ENCODE measurements around the gene CCDC27. TPM values are rescaled to one million over a fixed set of nuclear protein-coding genes. Genes with fewer than 3 reads are reported as not detected.

Gene CCDC27
- total RNA-seq, 1 donor from 2014 or later, result not detected

- intact Hi-C loops (cut with micrococcal nuclease), result no loop called here
- Mint-ChIP-seq H3K9me3 (no peaks in the 10 kb centered on the region), H3K4me1 (peaks cover 18% of the 10 kb centered on the region), H3K36me3 (ENCODE audit: low read depth) (peaks cover 10% of the 10 kb centered on the region), H3K4me3 (no peak overlapping the region), H3K27ac (no peak overlapping the region), H3K27me3 (no peaks in the 10 kb centered on the region)
- ChIA-PET CTCF (interaction anchor here (1.6 kb wide), 1 partner anchor 21 kb away, joined by 7 read pairs; the partner anchor contains the start of gene LRRC47), POLR2A (interaction anchor here (1.6 kb wide), 1 partner anchor 21 kb away, joined by 7 read pairs; the partner anchor contains the start of gene LRRC47)
- ATAC-seq (ENCODE audit: low read depth) (no peak), DNase-seq (no peak)
- TF ChIP-seq, protein P1, sequence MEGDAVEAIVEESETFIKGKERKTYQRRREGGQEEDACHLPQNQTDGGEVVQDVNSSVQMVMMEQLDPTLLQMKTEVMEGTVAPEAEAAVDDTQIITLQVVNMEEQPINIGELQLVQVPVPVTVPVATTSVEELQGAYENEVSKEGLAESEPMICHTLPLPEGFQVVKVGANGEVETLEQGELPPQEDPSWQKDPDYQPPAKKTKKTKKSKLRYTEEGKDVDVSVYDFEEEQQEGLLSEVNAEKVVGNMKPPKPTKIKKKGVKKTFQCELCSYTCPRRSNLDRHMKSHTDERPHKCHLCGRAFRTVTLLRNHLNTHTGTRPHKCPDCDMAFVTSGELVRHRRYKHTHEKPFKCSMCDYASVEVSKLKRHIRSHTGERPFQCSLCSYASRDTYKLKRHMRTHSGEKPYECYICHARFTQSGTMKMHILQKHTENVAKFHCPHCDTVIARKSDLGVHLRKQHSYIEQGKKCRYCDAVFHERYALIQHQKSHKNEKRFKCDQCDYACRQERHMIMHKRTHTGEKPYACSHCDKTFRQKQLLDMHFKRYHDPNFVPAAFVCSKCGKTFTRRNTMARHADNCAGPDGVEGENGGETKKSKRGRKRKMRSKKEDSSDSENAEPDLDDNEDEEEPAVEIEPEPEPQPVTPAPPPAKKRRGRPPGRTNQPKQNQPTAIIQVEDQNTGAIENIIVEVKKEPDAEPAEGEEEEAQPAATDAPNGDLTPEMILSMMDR (IDR thresholded peaks at IDR 0.05), result no peak
Observed at GRCh38 chr1:3774946-3775489, 22.8 kb downstream of the CCDC27 start.

DNA sequence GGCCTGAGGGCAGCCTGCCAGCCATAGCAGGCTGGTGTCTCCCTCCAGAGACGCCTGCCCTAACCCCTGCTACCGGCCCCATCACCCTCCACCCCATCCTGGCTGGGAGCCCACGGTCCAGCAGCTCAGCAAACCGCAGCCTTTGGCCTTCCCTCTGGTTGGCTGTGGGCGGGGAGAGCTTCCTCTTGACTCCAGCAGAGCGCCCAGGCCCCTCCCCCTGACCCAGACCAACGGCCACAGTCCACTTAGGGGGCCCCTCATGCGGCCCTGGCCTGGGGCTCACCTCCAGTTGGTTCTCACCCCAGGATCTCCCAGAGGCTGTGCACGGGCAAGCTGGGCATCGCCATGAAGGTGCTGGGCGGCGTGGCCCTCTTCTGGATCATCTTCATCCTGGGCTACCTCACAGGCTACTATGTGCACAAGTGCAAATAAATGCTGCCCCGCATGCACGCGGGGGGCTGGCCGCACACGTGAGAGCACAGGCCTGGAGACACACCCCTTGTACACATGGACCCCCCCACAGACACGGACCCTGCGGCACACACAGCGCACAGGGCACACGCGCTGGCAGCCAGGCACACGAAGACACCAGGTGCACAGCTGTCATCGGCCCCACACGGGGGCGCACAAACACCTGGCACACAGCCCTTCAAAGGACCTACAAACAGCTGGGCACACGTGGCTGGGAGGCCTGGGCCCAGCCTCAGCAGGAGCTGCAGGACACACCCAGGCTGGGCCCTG is 23.4 kb downstream of the CCDC27 start:
- intact Hi-C loops (cut with micrococcal nuclease), result no loop called here
- H3K4me3 Mint-ChIP-seq, result peak overlapping the region; percentile 15

GRCh38 chr1:3776231-3776961 is 24.1 kb downstream of the CCDC27 start:
- peaks cover 24% of the 10 kb centered on the region for H3K36me3 Mint-ChIP-seq (ENCODE audit: low read depth)
- DNase-seq, result no peak
- H3K4me3 Mint-ChIP-seq, result no peak overlapping the region
- H3K9me3 Mint-ChIP-seq, result no peaks in the 10 kb centered on the region
- POLR2A ChIA-PET, result no interaction called here
- no peak for ATAC-seq (ENCODE audit: low read depth)
- H3K27ac Mint-ChIP-seq, result no peak overlapping the region
- CTCF ChIA-PET, result interaction anchor here (0.7 to 1.6 kb wide), 3 partner anchors 10 to 25 kb away, joined by 3 to 7 read pairs (median 7); partner anchors contain the start of gene LRRC47
- peaks cover 15% of the 10 kb centered on the region for H3K4me1 Mint-ChIP-seq
- TF ChIP-seq, protein P1 (IDR thresholded peaks at IDR 0.05), result no peak
- no peaks in the 10 kb centered on the region for H3K27me3 Mint-ChIP-seq
- intact Hi-C loops (cut with micrococcal nuclease), result no loop called here

More for the DNA sequence above, 23.4 kb downstream of the CCDC27 start:
- H3K27ac Mint-ChIP-seq, result no peak overlapping the region
- TF ChIP-seq, protein P1 (IDR thresholded peaks at IDR 0.05), result no peak
- H3K36me3 Mint-ChIP-seq (ENCODE audit: low read depth), result peaks cover 17% of the 10 kb centered on the region
- H3K4me1 Mint-ChIP-seq, result peaks cover 18% of the 10 kb centered on the region
- H3K27me3 Mint-ChIP-seq, result no peaks in the 10 kb centered on the region
- POLR2A ChIA-PET, result no interaction called here
- no peak for DNase-seq
- CTCF ChIA-PET, result interaction anchor here (0.7 to 1.6 kb wide), 3 partner anchors 9 to 26 kb away, joined by 3 to 7 read pairs (median 7); partner anchors contain the start of gene LRRC47
- ATAC-seq (ENCODE audit: low read depth), result peak; percentile 10
- no peaks in the 10 kb centered on the region for H3K9me3 Mint-ChIP-seq

DNA sequence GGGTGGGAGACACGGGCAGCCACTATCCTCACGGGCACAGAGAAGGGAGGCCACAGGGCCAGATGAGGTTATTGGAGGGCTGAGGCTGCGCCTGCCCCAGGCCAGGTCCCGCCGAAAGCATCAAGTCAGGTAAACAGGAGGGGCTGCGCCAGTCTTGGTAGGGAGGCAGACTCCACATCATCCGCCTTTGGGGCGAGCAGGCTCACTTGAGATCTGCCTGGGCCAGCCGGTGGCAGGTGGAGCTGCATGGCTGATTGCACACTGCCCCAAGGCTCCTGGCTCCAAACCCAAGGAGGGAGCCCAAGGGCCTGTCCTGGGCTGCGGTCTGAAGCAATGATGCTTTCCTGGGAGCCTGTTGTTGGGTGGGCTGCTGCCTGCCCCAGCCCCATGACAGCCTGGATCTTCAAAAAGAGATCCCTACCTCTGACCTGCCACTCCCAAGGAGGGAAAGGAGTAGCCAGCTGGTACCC is 24.9 kb downstream of the CCDC27 start:
- H3K36me3 Mint-ChIP-seq (ENCODE audit: low read depth), result peaks cover 31% of the 10 kb centered on the region
- H3K4me1 Mint-ChIP-seq, result peaks cover 11% of the 10 kb centered on the region
- no peak overlapping the region for H3K27ac Mint-ChIP-seq
- ATAC-seq (ENCODE audit: low read depth) (no peak), DNase-seq (no peak)
- ChIA-PET CTCF (no interaction called here), POLR2A (no interaction called here)
- H3K27me3 Mint-ChIP-seq, result no peaks in the 10 kb centered on the region
- no peak overlapping the region for H3K4me3 Mint-ChIP-seq
- TF ChIP-seq, protein P1 (IDR thresholded peaks at IDR 0.05), result no peak
- H3K9me3 Mint-ChIP-seq, result no peaks in the 10 kb centered on the region
- intact Hi-C loops (cut with micrococcal nuclease), result no loop called here

Measured in activated B cell treated with CpG ODN at 0.5 μM for 24 hours (primary cell).